HepG2 (cell line): ENCODE results near the gene REM2. TPM values are rescaled to one million over a fixed set of nuclear protein-coding genes. Genes with fewer than 3 reads are reported as not detected.
A peak's percentile ranks its signal among the peaks of the same experiment; 100 is the strongest.

Source experiments
- ATAC-seq: fragments of 200-7000 bp; cut with Tn5 transposase; 3 replicates; pipeline ENCODE4 v1.9.1; 2020; ENCODE audit warnings: mild to moderate bottlenecking, moderate library complexity
- BruUV-seq: library from RNA; stranded (reverse); fragments of 400-500 nt; replicated peaks from 2 replicates; lab custom pipeline; 2021; lab: Mats Ljungman, UMichigan
- CTCF ChIA-PET: fragments of 300-600 bp; formaldehyde crosslinking; extraction: SDS; loops from one replicate; lab custom pipeline; 2021; ENCODE audit warnings: low total read pairs, inconsistent platforms, low intra/inter-chr PET ratio; lab: Yijun Ruan, JAX
- POLR2A ChIA-PET: fragments of 350-600 bp; sonication (Branson Sonifier 250); formaldehyde crosslinking; loops from one replicate; lab custom pipeline; 2020; ENCODE audit warnings: antibody characterized with exemption, inconsistent platforms; lab: Yijun Ruan, JAX
- DNase-seq: peaks from one replicate; pipeline ENCODE4 v3.0.0-alpha.2; 2015; ENCODE audit warnings: low spot score
- FAIRE-seq: peaks from 3 replicates; lab custom pipeline; 2011; peaks lifted over from hg19 to GRCh38; lab: Jason Lieb, UNC
- H2AFZ ChIP-seq: one replicate; pipeline ENCODE4 v1.6.1; 2011; ENCODE audit warnings: low read length, inconsistent platforms
- H3K27ac ChIP-seq: fragments of 300-600 bp; 3 replicates; pipeline ENCODE4 v1.8.0; 2011; ENCODE audit warnings: mixed run types, mild to moderate bottlenecking, mixed read lengths, low read length, inconsistent platforms; ENCODE audit not compliant: insufficient read depth; ENCODE audit errors: extremely low read length
- H3K27me3 ChIP-seq, 2 experiments: fragments of 200-600 bp in 1 of 2; 2 replicates in 1 of 2; 3 replicates in 1 of 2; pipeline versions ENCODE4 v1.6.0 to v1.8.0; 2011; ENCODE audit warnings: low read length in 2 of 2, mild to moderate bottlenecking in 2 of 2, moderate library complexity in 2 of 2, inconsistent platforms in 1 of 2; ENCODE audit not compliant: insufficient read depth in 2 of 2, control insufficient read depth in 1 of 2
- H3K36me3 ChIP-seq, 2 experiments: fragments of 200-600 bp in 1 of 2; replicated peaks in 1 of 2; 2 replicates in 1 of 2; 3 replicates in 1 of 2; pipeline versions ENCODE4 v1.5.1 to v1.8.0; 2011; ENCODE audit warnings: low read length in 2 of 2, inconsistent platforms in 1 of 2; ENCODE audit not compliant: insufficient read depth in 2 of 2, control insufficient read depth in 1 of 2
- H3K4me1 ChIP-seq: 2 replicates; pipeline ENCODE4 v1.5.1; 2012; ENCODE audit warnings: low read length, inconsistent platforms; ENCODE audit not compliant: insufficient read depth
- H3K4me2 ChIP-seq: 2 replicates; pipeline ENCODE4 v1.6.0; 2011; ENCODE audit warnings: low read depth, low read length, inconsistent platforms
- H3K4me3 ChIP-seq, 3 experiments: fragments of 200-600 bp in 1 of 3; sonication (generic), shearing (Covaris generic) in 1 of 3; replicated peaks in 1 of 3; 2 replicates each; pipeline ENCODE4 v1.5.1; 2011 to 2016; ENCODE audit warnings: low read length in 3 of 3, inconsistent platforms in 2 of 3, low read depth in 2 of 3, mild to moderate bottlenecking in 2 of 3, control low read depth in 1 of 3, mixed read lengths in 1 of 3; ENCODE audit not compliant: insufficient read depth in 1 of 3
- H3K79me2 ChIP-seq: one replicate; pipeline ENCODE4 v1.6.1; 2011; ENCODE audit warnings: low read length, inconsistent platforms; ENCODE audit not compliant: insufficient read depth
- H3K9ac ChIP-seq: 2 replicates; pipeline ENCODE4 v1.6.0; 2011; ENCODE audit warnings: mild to moderate bottlenecking, low read depth, low read length, inconsistent platforms; ENCODE audit not compliant: insufficient read depth
- H3K9me3 ChIP-seq: 2 replicates; pipeline ENCODE4 v1.5.1; 2012; ENCODE audit warnings: mild to moderate bottlenecking, low read length
- H4K20me1 ChIP-seq: 2 replicates; pipeline ENCODE4 v1.6.0; 2011; ENCODE audit warnings: inconsistent platforms, mild to moderate bottlenecking, low read length, moderate library complexity; ENCODE audit not compliant: insufficient read depth
- CBX2 ChIP-seq, 2 experiments: fragments of 200-600 bp in 1 of 2; sonication (generic); formaldehyde crosslinking in 1 of 2; IDR thresholded peaks; 2 replicates each; pipeline versions ENCODE4 v1.7.0 to v1.8.1; 2018 to 2022; ENCODE audit warnings: low read depth in 2 of 2, low read length in 1 of 2, mild to moderate bottlenecking in 1 of 2, missing genetic modification reagents in 1 of 2
- HNF4G ChIP-seq, 2 experiments: sonication (generic) in 1 of 2; formaldehyde crosslinking in 1 of 2; IDR thresholded peaks; 2 replicates each; pipeline versions ENCODE4 v1.4.0 to v1.6.1; 2011 to 2020; ENCODE audit warnings: borderline replicate concordance in 2 of 2, low read depth in 2 of 2, mild to moderate bottlenecking in 2 of 2, low read length in 1 of 2, missing genetic modification reagents in 1 of 2, moderate library complexity in 1 of 2
- KLF16 ChIP-seq, 2 experiments: sonication (generic) in 1 of 2; formaldehyde crosslinking in 1 of 2; IDR thresholded peaks; 2 replicates each; pipeline versions ENCODE4 v1.6.1 to v1.8.0; 2016 to 2023; ENCODE audit warnings: missing genetic modification reagents in 2 of 2, missing compliant biosample characterization in 1 of 2
- NCOA2 ChIP-seq: sonication (generic); formaldehyde crosslinking; IDR thresholded peaks from 2 replicates; pipeline ENCODE4 v1.8.0; 2022; ENCODE audit warnings: inconsistent platforms
- ONECUT2 ChIP-seq: sonication (generic); formaldehyde crosslinking; IDR thresholded peaks from 2 replicates; pipeline ENCODE4 v1.4.0; 2020; ENCODE audit warnings: missing genetic modification reagents
- PHB2 ChIP-seq: fragments of 450-650 bp; IDR thresholded peaks from 2 replicates; pipeline ENCODE4 v1.6.1; 2018; ENCODE audit not compliant: partially characterized antibody
- PRPF4 ChIP-seq: fragments of 200-400 bp; formaldehyde crosslinking; IDR thresholded peaks from 2 replicates; pipeline ENCODE4 v1.6.1; 2016; ENCODE audit warnings: low read length, low read depth; ENCODE audit not compliant: poor library complexity, severe bottlenecking
- RARA ChIP-seq: IDR thresholded peaks from 2 replicates; pipeline ENCODE4 v1.6.1; 2016; ENCODE audit warnings: missing genetic modification reagents, missing compliant biosample characterization
- RFX1 ChIP-seq: fragments of 450-650 bp; IDR thresholded peaks from 2 replicates; pipeline ENCODE4 v1.6.1; 2017
- RFX3 ChIP-seq: IDR thresholded peaks from 2 replicates; pipeline ENCODE4 v1.6.1; 2016; ENCODE audit warnings: missing biosample characterization, missing genetic modification reagents
- SAFB2 ChIP-seq: sonication (generic); formaldehyde crosslinking; IDR thresholded peaks from 2 replicates; pipeline ENCODE4 v1.5.1; 2020; ENCODE audit warnings: missing genetic modification reagents, low read depth, mild to moderate bottlenecking, borderline replicate concordance
- SETDB1 ChIP-seq: sonication (generic); formaldehyde crosslinking; IDR thresholded peaks from 2 replicates; pipeline ENCODE4 v1.5.1; 2020; ENCODE audit warnings: missing genetic modification reagents, mild to moderate bottlenecking, borderline replicate concordance
- STAT5B ChIP-seq: sonication (generic); formaldehyde crosslinking; IDR thresholded peaks from 2 replicates; pipeline ENCODE4 v1.4.0; 2020; ENCODE audit warnings: missing genetic modification reagents
- TAF15 ChIP-seq: fragments of 200-400 bp; formaldehyde crosslinking; IDR thresholded peaks from one replicate; pipeline ENCODE4 v1.6.1; 2018; ENCODE audit warnings: mild to moderate bottlenecking, low read depth, low read length; ENCODE audit not compliant: poor library complexity, severe bottlenecking
- WGBS: methylation state at CpG from one replicate; pipeline ENCODE4 v1.1.6; 2017; ENCODE audit warnings: low lambda C conversion rate; 5-methylcytosine and 5-hydroxymethylcytosine counted together
- in situ Hi-C: cut with HindIII; loops from 2 replicates; pipeline ENCODE4 v1.10.0; 2017; ENCODE audit warnings: low pct_unique_long_range_greater_than_20kb; ENCODE audit not compliant: extremely low pct_ligation_motif_present
- intact Hi-C: fragments of 100-400 bp; cut with micrococcal nuclease; formaldehyde crosslinking; loops from one replicate; pipeline ENCODE4 v1.10.0; 2022; ENCODE audit not compliant: unreplicated experiment
- polyA plus RNA-seq, 8 experiments: library from polyadenylated mRNA; depleted of rRNA in 3 of 8; stranded (reverse) in 7 of 8; unstranded in 1 of 8; fragments of >200 nt; fragmentation: Illumina TruSeq in 4 of 8; extraction: Trizol in 4 of 8; gene quantifications; 2 replicates each; pipeline versions ENCODE4 v1.2.1 to v1.2.3, GENCODE V29; 2011 to 2016; ENCODE audit warnings: low read depth in 4 of 8, missing spikeins in 1 of 8, mixed read lengths in 1 of 8; ENCODE audit not compliant: insufficient read depth in 1 of 8
- total RNA-seq, 5 experiments: library from RNA; depleted of rRNA; stranded (reverse); fragments of >200 nt; fragmentation: Illumina TruSeq; extraction: Trizol; gene quantifications; 2 replicates each; pipeline ENCODE4 v1.2.3, GENCODE V29; 2016; ENCODE audit warnings: low read depth in 1 of 5
- TF ChIP-seq, protein P1 (sequence below): sonication (generic); formaldehyde crosslinking; conservative IDR thresholded peaks from 2 replicates; pipeline ENCODE4 v1.4.0; 2020; ENCODE audit warnings: missing genetic modification reagents
- TF ChIP-seq, protein P2 (sequence below): sonication (generic); formaldehyde crosslinking; IDR thresholded peaks from 2 replicates; pipeline ENCODE4 v1.4.0; 2020; ENCODE audit warnings: missing genetic modification reagents
- TF ChIP-seq, protein P3 (sequence below): IDR thresholded peaks from 2 replicates; pipeline ENCODE4 v1.6.1; 2012; ENCODE audit warnings: inconsistent platforms

The REM2 gene
- total and polyA plus RNA-seq, 2 of the 13 experiments (the other 11 are each of a cell fraction or from before 2014, with no cell fraction given) = 0.20 TPM; not detected in 1

DNA sequence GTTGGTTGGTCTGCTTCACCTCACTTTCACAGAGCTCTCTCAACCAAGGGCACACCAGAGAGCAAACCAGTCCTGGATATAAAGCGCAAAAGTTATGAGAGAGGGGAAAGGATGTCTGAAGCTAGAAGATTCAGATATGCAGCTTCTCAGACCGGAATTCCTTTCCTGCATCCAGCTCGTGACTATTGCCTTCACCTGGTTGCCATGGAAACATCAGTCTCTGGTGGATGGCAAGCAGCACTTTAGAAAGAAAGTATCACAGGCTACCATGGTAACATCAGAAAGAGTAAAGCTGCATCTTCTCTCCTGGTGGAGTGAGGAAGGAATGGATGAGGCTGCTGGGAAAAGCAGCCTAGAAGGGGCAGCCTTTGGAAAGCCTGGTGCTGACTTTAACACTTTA is 13.7 kb downstream of the REM2 start:
- H2AFZ ChIP-seq = no peak overlapping the region
- POLR2A ChIA-PET = interaction anchor here (0.8 to 1.6 kb wide), 4 partner anchors 25 to 130 kb away, joined by 3 to 4 read pairs (median 4); partner anchors contain the start of genes LRP10, OXA1L and PRMT5

DNA sequence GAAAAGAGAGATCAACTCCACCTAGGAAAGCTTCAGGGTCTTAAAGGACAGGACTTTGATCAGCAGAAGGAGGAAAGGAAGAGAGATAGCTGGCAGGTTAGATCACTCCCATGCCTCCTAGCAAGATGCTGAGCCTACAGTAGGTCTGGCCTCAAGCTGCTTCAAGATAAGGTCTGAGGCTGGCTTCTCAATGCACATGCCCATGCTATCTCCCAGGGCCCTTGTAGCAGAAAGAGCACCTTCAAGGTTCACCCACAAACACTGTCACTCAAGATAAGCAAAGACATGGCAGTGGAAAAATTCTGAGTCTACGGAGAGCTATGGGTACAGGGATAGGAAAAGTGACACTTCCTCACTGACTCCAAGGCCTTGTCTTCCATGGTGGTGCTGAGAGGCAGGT is 14.3 kb downstream of the REM2 start:
- in situ Hi-C loops = no loop called here
- FAIRE-seq = no peak
- ChIA-PET POLR2A (interaction anchor here (0.8 to 1.6 kb wide), 3 partner anchors 26 to 32 kb away, joined by 3 to 4 read pairs (median 3); partner anchors contain the start of genes LRP10 and PRMT5), CTCF (interaction anchor here (6.2 kb wide), 1 partner anchor 340 kb away, joined by 67 read pairs; no protein-coding TSS in a partner anchor)
- Histone ChIP-seq H3K4me1 (peaks cover 20% of the 10 kb centered on the region), H3K79me2 (no peaks in the 10 kb centered on the region), H3K27me3 (peaks cover 8 to 20% of the 10 kb centered on the region in 2 experiments; a peak in 3 of 5 replicates), H3K4me2 (no peak overlapping the region), H3K9me3 (no peaks in the 10 kb centered on the region), H3K36me3 (no peaks in the 10 kb centered on the region), H3K9ac (no peak overlapping the region), H2AFZ (no peak overlapping the region), H3K27ac (no peak overlapping the region), H4K20me1 (no peaks in the 10 kb centered on the region), H3K4me3 (no peak overlapping the region)
- TF ChIP-seq CBX2 (IDR thresholded peaks at IDR 0.05; ENCODE audit: low read depth, low read length) (no peak), CBX2 (CRISPR knock-in tag; IDR thresholded peaks at IDR 0.05; ENCODE audit: low read depth) (no peak), SAFB2 (no peak), RARA (CRISPR knock-in tag) (no peak), PHB2 (no peak), NCOA2 (CRISPR knock-in tag) (no peak), STAT5B (CRISPR knock-in tag) (no peak), KLF16 (CRISPR knock-in tag; IDR thresholded peaks at IDR 0.05) (no peak)
- TF ChIP-seq, protein P1, sequence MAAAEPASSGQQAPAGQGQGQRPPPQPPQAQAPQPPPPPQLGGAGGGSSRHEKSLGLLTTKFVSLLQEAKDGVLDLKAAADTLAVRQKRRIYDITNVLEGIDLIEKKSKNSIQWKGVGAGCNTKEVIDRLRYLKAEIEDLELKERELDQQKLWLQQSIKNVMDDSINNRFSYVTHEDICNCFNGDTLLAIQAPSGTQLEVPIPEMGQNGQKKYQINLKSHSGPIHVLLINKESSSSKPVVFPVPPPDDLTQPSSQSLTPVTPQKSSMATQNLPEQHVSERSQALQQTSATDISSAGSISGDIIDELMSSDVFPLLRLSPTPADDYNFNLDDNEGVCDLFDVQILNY (CRISPR knock-in tag) = no peak
- TF ChIP-seq, protein P2, sequence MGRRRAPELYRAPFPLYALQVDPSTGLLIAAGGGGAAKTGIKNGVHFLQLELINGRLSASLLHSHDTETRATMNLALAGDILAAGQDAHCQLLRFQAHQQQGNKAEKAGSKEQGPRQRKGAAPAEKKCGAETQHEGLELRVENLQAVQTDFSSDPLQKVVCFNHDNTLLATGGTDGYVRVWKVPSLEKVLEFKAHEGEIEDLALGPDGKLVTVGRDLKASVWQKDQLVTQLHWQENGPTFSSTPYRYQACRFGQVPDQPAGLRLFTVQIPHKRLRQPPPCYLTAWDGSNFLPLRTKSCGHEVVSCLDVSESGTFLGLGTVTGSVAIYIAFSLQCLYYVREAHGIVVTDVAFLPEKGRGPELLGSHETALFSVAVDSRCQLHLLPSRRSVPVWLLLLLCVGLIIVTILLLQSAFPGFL (CRISPR knock-in tag) = no peak
- 82% methylated on average over 1 of the region's 1 CpG for WGBS
- no peak for DNase-seq
- intact Hi-C loops = no loop called here
- no TSS peak for BruUV-seq
- ATAC-seq = no peak

More for the DNA sequence above, 13.7 kb downstream of the REM2 start:
- Histone ChIP-seq H3K4me3 (no peak overlapping the region), H3K9ac (no peak overlapping the region), H3K36me3 (no peaks in the 10 kb centered on the region), H4K20me1 (no peaks in the 10 kb centered on the region), H3K27ac (no peak overlapping the region), H3K9me3 (no peaks in the 10 kb centered on the region), H3K4me1 (peaks cover 14% of the 10 kb centered on the region), H3K79me2 (no peaks in the 10 kb centered on the region), H3K4me2 (no peak overlapping the region)
- no peak for DNase-seq
- in situ Hi-C loops = no loop called here
- BruUV-seq = no TSS peak
- CTCF ChIA-PET = no interaction called here
- WGBS = 53% methylated on average over 3 of the region's 3 CpGs
- no peak for FAIRE-seq
- ATAC-seq = no peak
- TF ChIP-seq SETDB1 (CRISPR knock-in tag) = no peak
- TF ChIP-seq, protein P3, sequence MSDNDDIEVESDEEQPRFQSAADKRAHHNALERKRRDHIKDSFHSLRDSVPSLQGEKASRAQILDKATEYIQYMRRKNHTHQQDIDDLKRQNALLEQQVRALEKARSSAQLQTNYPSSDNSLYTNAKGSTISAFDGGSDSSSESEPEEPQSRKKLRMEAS = no peak
- TF ChIP-seq HNF4G (IDR thresholded peaks at IDR 0.05; ENCODE audit: borderline replicate concordance, low read depth, low read length) = no peak
- TF ChIP-seq HNF4G (CRISPR knock-in tag; IDR thresholded peaks at IDR 0.05; ENCODE audit: borderline replicate concordance, low read depth) = no peak
- peak; percentile 62; the same call in 1 of the 2 replicates for TF ChIP-seq RFX1
- 0 out of 2 replicates have a peak, but pooled peaks have one; percentile 26 for TF ChIP-seq RFX3 (CRISPR knock-in tag)
- TF ChIP-seq TAF15 = no peak
- TF ChIP-seq PRPF4 = no peak
- TF ChIP-seq ONECUT2 = no peak
- TF ChIP-seq, all 625 proteins: peak for 2
- H3K27me3 ChIP-seq = peaks cover 8 to 21% of the 10 kb centered on the region in 2 experiments; a peak in 3 of 5 replicates
- intact Hi-C loops = no loop called here
